Ishikawa (cell line): ENCODE measurements around the gene RESP18.

Source experiments
- CEBPB ChIP-seq: IDR thresholded peaks from 2 replicates; pipeline ENCODE4 v1.6.1; 2012
- CREB1 ChIP-seq: IDR thresholded peaks from 2 replicates; pipeline ENCODE4 v1.6.1; 2012; ENCODE audit warnings: low read depth
- EGR1 ChIP-seq: IDR thresholded peaks from 2 replicates; pipeline ENCODE4 v1.6.1; 2012
- EP300 ChIP-seq: IDR thresholded peaks from 2 replicates; pipeline ENCODE4 v1.6.1; 2012; ENCODE audit warnings: borderline replicate concordance
- FOXM1 ChIP-seq: IDR thresholded peaks from 2 replicates; pipeline ENCODE4 v1.6.1; 2012; ENCODE audit warnings: low read depth, borderline replicate concordance
- MAX ChIP-seq: IDR thresholded peaks from 2 replicates; pipeline ENCODE4 v1.6.1; 2012
- NFIC ChIP-seq: IDR thresholded peaks from 2 replicates; pipeline ENCODE4 v1.6.1; 2012
- RAD21 ChIP-seq: IDR thresholded peaks from 2 replicates; pipeline ENCODE4 v1.6.1; 2012; ENCODE audit warnings: low read depth
- REST ChIP-seq: IDR thresholded peaks from 2 replicates; pipeline ENCODE4 v1.6.1; 2012; ENCODE audit warnings: low read depth, mild to moderate bottlenecking
- TAF1 ChIP-seq: IDR thresholded peaks from 2 replicates; pipeline ENCODE4 v1.6.1; 2012; ENCODE audit warnings: low read depth, mild to moderate bottlenecking
- TCF12 ChIP-seq: IDR thresholded peaks from 2 replicates; pipeline ENCODE4 v1.6.1; 2012; ENCODE audit warnings: low read depth
- TEAD4 ChIP-seq: IDR thresholded peaks from 2 replicates; pipeline ENCODE4 v1.6.1; 2012
- USF1 ChIP-seq: IDR thresholded peaks from 2 replicates; pipeline ENCODE4 v1.6.1; 2012
- YY1 ChIP-seq: IDR thresholded peaks from 2 replicates; pipeline ENCODE4 v1.6.1; 2012; ENCODE audit warnings: low read depth
- ZBTB7A ChIP-seq: IDR thresholded peaks from 2 replicates; pipeline ENCODE4 v1.6.1; 2012; ENCODE audit warnings: low read depth

Gene RESP18

GRCh38 chr2:219332542-219332941 is at the start of gene RESP18:
Gene RESP18, minus strand, starts transcription at chr2:219332744.
- TF ChIP-seq FOXM1 (no peak), RAD21 (no peak), TCF12 (no peak), TAF1 (no peak), NFIC (no peak), USF1 (no peak), REST (no peak), YY1 (no peak), CREB1 (no peak), ZBTB7A (no peak), EGR1 (no peak), TEAD4 (no peak), CEBPB (no peak), MAX (no peak), EP300 (no peak)

GRCh38 chr2:219381448-219381847 is 48.9 kb upstream of the RESP18 start:
- no peak for TF ChIP-seq ZBTB7A
- no peak for TF ChIP-seq EGR1
- TF ChIP-seq YY1 = no peak
- no peak for TF ChIP-seq CEBPB
- TF ChIP-seq TEAD4 = no peak
- TF ChIP-seq TCF12 = no peak
- TF ChIP-seq RAD21 = no peak
- TF ChIP-seq MAX = no peak
- TF ChIP-seq FOXM1 = no peak
- no peak for TF ChIP-seq EP300
- TF ChIP-seq NFIC = no peak
- no peak for TF ChIP-seq REST
- no peak for TF ChIP-seq USF1

GRCh38 chr2:219380926-219381325 is 48.4 kb upstream of the RESP18 start:
- TF ChIP-seq CEBPB (no peak), FOXM1 (no peak), CREB1 (no peak), TEAD4 (no peak), TCF12 (no peak)

- TF ChIP-seq NFIC = no peak
- no peak for TF ChIP-seq CREB1
- no peak for TF ChIP-seq MAX
- no peak for TF ChIP-seq EP300
- no peak for TF ChIP-seq TAF1
- no peak for TF ChIP-seq REST
- TF ChIP-seq EGR1 = no peak
- no peak for TF ChIP-seq RAD21
- TF ChIP-seq TCF12 = no peak
These were observed 45.8 kb upstream of the RESP18 start for GRCh38 chr2:219378163-219378851.
